Measurements from ENCODE around the gene SNX32. TPM values are rescaled to one million over a fixed set of nuclear protein-coding genes. Genes with fewer than 3 reads are reported as not detected.

The SNX32 gene
- total and polyA plus RNA-seq, 2 of the 13 experiments (the other 11 are each of a cell fraction or from before 2014, with no cell fraction given) = 0.09 to 0.34 TPM

- TF ChIP-seq ZNF777 (CRISPR knock-in tag; IDR thresholded peaks at IDR 0.05) = 0 out of 2 replicates have a peak, but pooled peaks have one; percentile 12
Observed at GRCh38 chr11:65871811-65872548, 38.2 kb downstream of the SNX32 start (continued).

GRCh38 chr11:65872586-65873317 is 39.0 kb downstream of the SNX32 start, which contains the start of gene EFEMP2:
Gene EFEMP2 (minus strand): TSS chr11:65872800. CDS start chr11:65872354, 446 bp downstream.
- H3K27ac ChIP-seq (ENCODE audit: extremely low read length, insufficient read depth, low read length) = peak within 1 kb of the TSS; percentile 38
- FAIRE-seq = no peak
- TF ChIP-seq SAFB2 (CRISPR knock-in tag; IDR thresholded peaks at IDR 0.05; ENCODE audit: borderline replicate concordance, low read depth) (0 out of 2 replicates have a peak, but pooled peaks have one; percentile 2), ZNF790 (CRISPR knock-in tag; IDR thresholded peaks at IDR 0.05; ENCODE audit: borderline replicate concordance) (0 out of 2 replicates have a peak, but pooled peaks have one; percentile 29), MED13 (CRISPR knock-in tag; IDR thresholded peaks at IDR 0.05) (no peak), ADNP (CRISPR knock-in tag; IDR thresholded peaks at IDR 0.05) (no peak), ZNF414 (CRISPR knock-in tag; IDR thresholded peaks at IDR 0.05) (no peak), HCFC1 (IDR thresholded peaks at IDR 0.05; ENCODE audit: low read depth, low read length) (no peak), KLF6 (CRISPR knock-in tag; IDR thresholded peaks at IDR 0.05) (no peak), ASH2L (IDR thresholded peaks at IDR 0.05; ENCODE audit: insufficient read length, low read depth, low read length) (no peak), ZNF670 (CRISPR knock-in tag; IDR thresholded peaks at IDR 0.05; ENCODE audit: borderline replicate concordance) (no peak), ZNF777 (CRISPR knock-in tag; IDR thresholded peaks at IDR 0.05) (peak; percentile 32; the same call in 1 of the 2 replicates), PHF8 (CRISPR knock-in tag; IDR thresholded peaks at IDR 0.05) (peak; percentile 33; the same call in 1 of the 2 replicates), SIN3A (IDR thresholded peaks at IDR 0.05; ENCODE audit: borderline replicate concordance, low read depth, low read length) (no peak; the same call in 1 of the 2 replicates), RNF2 (conservative IDR thresholded peaks at IDR 0.05; ENCODE audit: low read depth) (no peak)
- TF ChIP-seq, protein P1, sequence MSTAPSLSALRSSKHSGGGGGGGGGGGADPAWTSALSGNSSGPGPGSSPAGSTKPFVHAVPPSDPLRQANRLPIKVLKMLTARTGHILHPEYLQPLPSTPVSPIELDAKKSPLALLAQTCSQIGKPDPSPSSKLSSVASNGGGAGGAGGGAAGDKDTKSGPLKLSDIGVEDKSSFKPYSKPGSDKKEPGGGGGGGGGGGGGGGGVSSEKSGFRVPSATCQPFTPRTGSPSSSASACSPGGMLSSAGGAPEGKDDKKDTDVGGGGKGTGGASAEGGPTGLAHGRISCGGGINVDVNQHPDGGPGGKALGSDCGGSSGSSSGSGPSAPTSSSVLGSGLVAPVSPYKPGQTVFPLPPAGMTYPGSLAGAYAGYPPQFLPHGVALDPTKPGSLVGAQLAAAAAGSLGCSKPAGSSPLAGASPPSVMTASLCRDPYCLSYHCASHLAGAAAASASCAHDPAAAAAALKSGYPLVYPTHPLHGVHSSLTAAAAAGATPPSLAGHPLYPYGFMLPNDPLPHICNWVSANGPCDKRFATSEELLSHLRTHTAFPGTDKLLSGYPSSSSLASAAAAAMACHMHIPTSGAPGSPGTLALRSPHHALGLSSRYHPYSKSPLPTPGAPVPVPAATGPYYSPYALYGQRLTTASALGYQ (CRISPR knock-in tag; IDR thresholded peaks at IDR 0.05) = no peak
- TF ChIP-seq, protein P2, sequence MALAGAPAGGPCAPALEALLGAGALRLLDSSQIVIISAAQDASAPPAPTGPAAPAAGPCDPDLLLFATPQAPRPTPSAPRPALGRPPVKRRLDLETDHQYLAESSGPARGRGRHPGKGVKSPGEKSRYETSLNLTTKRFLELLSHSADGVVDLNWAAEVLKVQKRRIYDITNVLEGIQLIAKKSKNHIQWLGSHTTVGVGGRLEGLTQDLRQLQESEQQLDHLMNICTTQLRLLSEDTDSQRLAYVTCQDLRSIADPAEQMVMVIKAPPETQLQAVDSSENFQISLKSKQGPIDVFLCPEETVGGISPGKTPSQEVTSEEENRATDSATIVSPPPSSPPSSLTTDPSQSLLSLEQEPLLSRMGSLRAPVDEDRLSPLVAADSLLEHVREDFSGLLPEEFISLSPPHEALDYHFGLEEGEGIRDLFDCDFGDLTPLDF (CRISPR knock-in tag; IDR thresholded peaks at IDR 0.05) = no peak
- TF ChIP-seq, protein P3, sequence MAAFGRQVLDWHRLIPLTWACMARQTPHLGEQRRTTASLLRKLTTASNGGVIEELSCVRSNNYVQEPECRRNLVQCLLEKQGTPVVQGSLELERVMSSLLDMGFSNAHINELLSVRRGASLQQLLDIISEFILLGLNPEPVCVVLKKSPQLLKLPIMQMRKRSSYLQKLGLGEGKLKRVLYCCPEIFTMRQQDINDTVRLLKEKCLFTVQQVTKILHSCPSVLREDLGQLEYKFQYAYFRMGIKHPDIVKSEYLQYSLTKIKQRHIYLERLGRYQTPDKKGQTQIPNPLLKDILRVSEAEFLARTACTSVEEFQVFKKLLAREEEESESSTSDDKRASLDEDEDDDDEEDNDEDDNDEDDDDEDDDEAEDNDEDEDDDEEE (CRISPR knock-in tag; IDR thresholded peaks at IDR 0.05) = no peak

More at GRCh38 chr11:65872586-65873317, 39.0 kb downstream of the SNX32 start, which contains the start of gene EFEMP2:
- peak within 1 kb of the TSS; percentile 58 to 73 (median 63); a peak in 5 of 6 replicates for H3K4me3 ChIP-seq (replicated peaks in 1 of 3; ENCODE audit: insufficient read depth in 1 of 3, low read depth in 2 of 3, low read length in 3 of 3)
- BruUV-seq (replicated peaks) = no TSS peak
- H3K9ac ChIP-seq (ENCODE audit: insufficient read depth, low read depth, low read length) = peak within 1 kb of the TSS; percentile 69
- H3K9me3 ChIP-seq (ENCODE audit: low read length) = no peaks in the 10 kb centered on the region
- no peaks in the 10 kb centered on the region; a peak in 1 of 5 replicates for H3K27me3 ChIP-seq (ENCODE audit: control insufficient read depth in 1 of 2, insufficient read depth in 2 of 2, low read length in 2 of 2)
- DNase-seq (ENCODE audit: low spot score) (no peak), ATAC-seq (peak; percentile 4)
- CTCF ChIA-PET (ENCODE audit: low intra/inter-chr PET ratio, low total read pairs) = interaction anchor here (1.2 to 1.4 kb wide), 2 partner anchors 12 to 116 kb away, joined by 3 to 9 read pairs; no protein-coding TSS in a partner anchor
- no peaks in the 10 kb centered on the region for H3K79me2 ChIP-seq (ENCODE audit: insufficient read depth, low read length)
- 69% methylated on average over 44 of the region's 69 CpGs for WGBS (ENCODE audit: low lambda C conversion rate)
- in situ Hi-C loops (cut with HindIII; ENCODE audit: extremely low pct_ligation_motif_present, low pct_unique_long_range_greater_than_20kb) (no loop called here), intact Hi-C loops (cut with micrococcal nuclease; ENCODE audit: unreplicated experiment) (no loop called here)
- H2AFZ ChIP-seq (ENCODE audit: low read length) = no peak within 1 kb of the TSS
- no peaks in the 10 kb centered on the region for H4K20me1 ChIP-seq (ENCODE audit: insufficient read depth, low read length)
- POLR2A ChIA-PET = interaction anchor here (1.4 to 8.9 kb wide), 5 partner anchors 13 to 21 kb away, joined by 3 to 81 read pairs (median 6); partner anchors contain the start of genes CCDC85B, CFL1, FIBP and MUS81
- H3K36me3 ChIP-seq (replicated peaks in 1 of 2; ENCODE audit: control insufficient read depth in 1 of 2, insufficient read depth in 2 of 2, low read length in 2 of 2) = peaks cover 0 to 8% of the 10 kb centered on the region in 2 experiments; a peak in 1 of 5 replicates
- peaks cover 32% of the 10 kb centered on the region for H3K4me1 ChIP-seq (ENCODE audit: insufficient read depth, low read length)
- H3K4me2 ChIP-seq (ENCODE audit: low read depth, low read length) = peak within 1 kb of the TSS; percentile 78
